Measurements from ENCODE around the gene RAB19.
"Not testable (repeated sequence)": the region's sequence is repeated elsewhere in the genome, so short reads cannot be mapped to it uniquely, and the experiment has no call there.

Gene RAB19

DNA sequence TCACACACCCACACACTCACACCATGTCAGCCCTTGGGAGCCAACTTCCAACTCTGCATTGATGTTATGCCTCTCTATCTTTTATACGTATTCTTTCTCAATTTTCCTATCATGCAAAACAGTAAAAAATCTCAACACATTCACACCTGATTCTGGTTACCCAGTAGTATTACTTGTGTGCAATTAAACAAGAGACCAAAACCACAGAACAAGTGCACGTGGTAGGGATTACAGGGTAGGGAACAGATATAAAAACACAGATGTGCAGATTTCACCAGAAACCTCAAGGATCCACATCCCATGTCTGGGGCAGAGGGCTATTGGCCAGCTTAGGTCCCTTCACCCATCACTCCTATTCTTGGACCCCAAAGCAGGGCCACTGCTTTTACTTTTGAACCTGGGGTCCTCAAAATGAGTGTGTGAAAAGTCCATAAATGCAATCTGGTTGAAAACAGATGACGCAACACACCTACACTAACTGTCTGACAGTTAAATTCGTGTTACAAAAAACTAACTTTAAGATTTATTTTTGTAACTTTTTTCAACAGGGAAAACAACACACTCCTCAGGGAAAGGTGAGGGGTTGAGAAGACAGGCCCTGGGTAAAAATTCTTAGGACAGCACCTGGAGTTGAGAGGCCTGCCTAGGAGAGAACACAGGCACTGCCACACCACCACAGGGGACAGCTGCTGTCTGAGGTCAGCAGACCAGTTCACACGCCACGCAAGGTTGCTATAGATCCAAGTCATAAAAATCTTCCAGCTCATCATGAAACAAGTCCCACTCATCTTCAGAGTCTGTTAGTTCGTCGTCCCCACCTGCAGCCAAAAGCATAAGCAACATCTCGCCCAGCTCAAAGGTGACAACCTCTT, 50.2 kb downstream of the RAB19 start:
- DNase-seq (ENCODE audit: low read depth in 2 of 2), result not testable (repeated sequence)

DNA sequence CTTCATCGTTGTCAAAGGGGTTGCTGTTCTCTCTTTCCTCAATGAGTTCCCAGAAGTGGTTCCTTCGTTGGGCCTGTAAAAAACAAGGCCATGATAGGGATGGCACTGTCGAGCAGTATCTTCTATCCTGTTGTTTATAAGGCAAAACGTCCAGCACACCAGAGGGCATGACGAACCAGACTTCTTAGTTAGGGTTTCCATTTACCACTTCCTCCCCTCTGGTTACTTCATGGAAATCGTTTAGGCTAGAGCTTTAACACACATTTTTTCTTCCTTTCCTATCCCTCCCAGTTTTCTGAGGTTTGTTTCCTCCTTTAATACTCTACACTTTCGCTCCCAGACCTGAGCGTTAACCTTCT, 50.8 kb downstream of the RAB19 start:
- no peak for DNase-seq (ENCODE audit: low read depth in 2 of 2)

DNA sequence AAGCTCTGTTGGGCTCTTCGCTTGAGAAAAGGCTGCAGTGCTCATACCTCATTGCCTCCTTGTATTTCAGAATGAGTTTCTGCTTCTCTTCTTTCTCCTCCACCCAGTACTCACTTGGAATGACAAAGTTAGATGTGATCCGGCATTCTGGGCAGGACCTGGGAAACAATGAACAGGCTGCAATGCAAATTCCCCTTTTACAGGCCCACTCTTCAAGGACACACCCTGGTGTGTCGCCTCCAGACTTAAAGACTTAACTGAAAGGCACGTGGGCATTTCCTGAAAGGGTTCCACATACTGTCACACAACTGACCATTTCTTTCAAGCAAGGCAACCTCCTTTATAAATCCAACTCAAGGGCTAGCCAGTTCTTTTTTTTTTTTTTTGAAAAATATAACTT, 51.9 kb downstream of the RAB19 start:
- DNase-seq (ENCODE audit: low read depth in 2 of 2), result no peak

DNA sequence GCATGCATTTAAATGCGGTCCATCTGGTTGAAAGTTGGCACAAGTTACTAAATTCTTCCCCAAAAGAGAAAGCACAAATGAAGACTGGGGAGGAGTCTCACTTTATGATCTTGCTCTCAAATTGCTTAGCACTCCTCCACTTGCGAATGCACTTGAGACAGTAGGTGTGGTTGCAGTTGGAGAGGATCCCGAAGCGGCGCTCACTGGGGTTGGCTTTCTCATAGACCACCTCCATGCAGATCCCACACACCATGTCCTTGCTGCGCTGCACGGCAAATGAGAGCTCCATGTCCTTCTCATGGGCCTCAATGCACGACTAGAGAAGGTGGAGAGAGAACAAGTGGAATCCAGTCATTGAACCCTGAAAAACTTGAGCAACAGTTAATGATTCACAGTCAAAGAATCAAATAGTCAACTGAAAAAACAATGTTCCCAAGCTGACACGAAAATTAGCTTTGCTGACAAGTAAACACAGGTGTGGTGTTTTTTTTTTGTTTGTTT, 52.7 kb downstream of the RAB19 start:
- DNase-seq (ENCODE audit: low read depth in 2 of 2), result no peak

DNA sequence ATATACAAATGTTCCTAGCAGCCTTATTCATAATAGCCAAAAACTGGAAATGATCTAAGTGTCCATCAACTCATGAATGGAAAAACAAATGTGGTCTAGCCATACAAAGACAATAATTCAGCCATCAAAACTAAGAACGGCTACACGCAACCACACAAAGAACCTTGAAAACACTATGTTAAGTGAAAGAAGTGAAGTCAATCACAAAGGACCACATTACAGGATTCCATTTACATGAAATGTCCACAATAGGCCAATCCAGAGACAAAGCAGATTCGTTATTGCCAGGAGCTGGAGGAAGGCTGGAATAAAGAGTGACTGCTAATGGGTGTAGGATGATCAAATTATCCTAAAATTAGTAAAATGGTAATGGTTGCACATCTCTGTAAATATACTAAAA, 54.3 kb downstream of the RAB19 start:
- no peak for DNase-seq (ENCODE audit: low read depth in 2 of 2)

DNA sequence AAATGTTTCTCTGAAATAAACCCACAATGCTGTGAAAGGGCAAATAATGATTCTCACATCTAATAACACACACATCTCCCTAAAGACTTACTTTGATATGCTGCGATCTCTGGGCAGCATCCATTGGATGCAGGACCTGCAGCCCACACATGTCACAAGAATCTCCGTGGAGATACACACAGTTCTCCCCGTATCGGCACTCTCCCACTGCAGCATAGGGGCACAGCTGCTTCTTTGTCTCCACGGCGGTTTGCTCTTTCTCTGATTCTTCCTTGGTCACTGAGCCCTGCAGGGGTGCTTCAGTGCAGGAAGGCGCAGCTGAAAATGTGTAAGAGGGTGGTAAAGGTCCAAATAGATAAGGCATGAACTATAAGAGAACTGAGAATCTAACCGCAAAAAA, 55.1 kb downstream of the RAB19 start:
- no peak for DNase-seq (ENCODE audit: low read depth in 2 of 2)

DNA sequence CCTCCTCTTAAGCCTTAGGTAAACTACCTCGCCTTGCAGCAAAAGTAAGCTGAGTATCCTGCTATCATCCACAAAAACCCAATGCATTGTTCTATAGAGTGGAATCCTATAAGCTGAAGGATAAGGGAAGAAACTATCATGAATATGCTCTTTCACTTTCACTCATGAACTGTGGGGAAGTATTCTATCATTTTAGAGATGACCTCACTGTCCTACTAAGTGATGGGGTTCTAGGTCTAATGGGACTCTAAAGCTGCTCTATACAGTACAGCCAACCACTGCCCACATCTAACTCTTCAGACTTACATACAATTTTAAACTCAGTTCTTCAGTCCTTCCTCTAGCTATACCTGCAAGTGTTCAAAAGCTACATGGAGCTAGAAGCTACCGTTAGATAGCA, 59.3 kb downstream of the RAB19 start:
- no peak for DNase-seq (ENCODE audit: low read depth in 2 of 2)

DNA sequence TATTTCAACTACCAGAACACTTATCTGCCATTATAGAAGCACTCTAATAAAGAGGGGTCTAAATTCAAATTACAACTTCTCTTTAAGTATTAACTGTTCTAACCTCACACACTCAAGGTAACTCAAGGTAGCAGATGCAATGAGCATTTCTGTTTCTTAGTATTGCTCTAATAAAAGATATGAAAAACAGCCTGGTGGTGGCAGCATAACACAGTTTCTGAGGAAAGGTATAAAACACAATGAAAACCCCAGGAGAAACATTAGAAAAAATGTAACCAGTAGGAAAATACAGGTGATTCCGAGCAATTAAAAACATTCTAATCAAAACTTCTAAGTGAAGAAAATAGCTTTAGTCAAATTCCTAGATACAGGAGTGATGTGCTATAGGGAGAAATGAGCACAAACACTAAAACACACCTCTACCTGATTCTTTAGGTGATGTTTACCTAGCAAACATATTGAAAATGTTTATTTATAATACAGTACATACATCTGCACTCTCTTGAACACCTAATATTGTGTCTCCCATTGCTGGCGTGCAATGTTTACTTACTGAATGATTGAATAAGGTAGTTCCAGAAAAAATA, 72.0 kb downstream of the RAB19 start:
- peak; percentile 10 to 25 for DNase-seq (ENCODE audit: low read depth in 2 of 2)

DNA sequence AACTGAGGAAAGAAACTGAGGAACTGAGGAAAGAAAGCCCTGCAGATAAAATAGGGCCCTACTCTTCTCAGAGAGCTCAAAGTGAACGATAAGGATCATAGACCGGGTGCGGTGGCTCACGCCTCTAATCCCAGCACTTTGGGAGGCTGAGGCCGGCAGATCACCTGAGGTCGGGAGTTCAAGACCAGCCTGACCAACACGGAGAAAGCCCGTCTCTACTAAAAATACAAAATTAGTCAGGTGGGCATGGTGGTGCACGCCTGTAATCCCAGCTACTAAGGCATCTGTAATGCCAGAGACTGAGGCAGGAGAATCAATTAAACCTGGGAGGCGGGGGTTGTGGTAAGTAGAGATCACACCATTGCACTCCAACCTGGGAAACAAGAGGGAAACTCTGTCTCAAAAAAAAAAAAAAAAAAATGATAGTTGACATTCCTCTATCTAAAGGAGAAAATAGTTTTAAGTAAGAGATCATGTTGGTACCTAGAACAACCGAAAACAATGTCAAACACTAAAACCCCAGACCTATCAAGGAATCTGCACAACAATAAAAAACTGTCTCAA, 72.9 kb downstream of the RAB19 start:
- DNase-seq (ENCODE audit: low read depth in 2 of 2), result no peak

All from activated CD4-positive, alpha-beta T cell treated with anti-CD3 and anti-CD28 coated beads for 24 hours (primary cell).